HG03108 (cell line): ENCODE measurements around the gene MAML2.

Source experiments
- ATAC-seq: cut with Tn5 transposase; IDR thresholded peaks from one replicate; pipeline ENCODE4 v1.9.1; 2021; ENCODE audit warnings: moderate library complexity; ENCODE audit not compliant: unreplicated experiment

MAML2 gene

DNA sequence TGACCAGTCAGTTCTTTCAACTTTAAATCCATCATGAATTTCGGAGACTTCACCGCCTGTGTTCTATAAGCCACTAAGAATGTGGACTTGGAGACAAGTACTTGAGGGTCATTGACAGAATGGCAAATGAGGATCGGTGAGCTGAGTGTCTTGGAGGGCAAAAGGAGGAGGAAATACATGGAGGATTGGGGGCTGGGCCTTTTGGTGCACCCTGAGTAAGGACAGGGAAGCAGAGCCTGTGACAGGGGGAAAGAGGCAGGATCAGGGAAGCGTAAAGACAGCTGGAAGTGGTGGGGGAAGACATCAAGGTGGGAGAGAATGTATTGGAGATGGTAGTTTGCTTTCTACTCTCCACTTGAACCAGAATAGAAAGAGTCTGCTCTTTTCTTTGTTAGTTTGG is 348.7 kb downstream of the MAML2 start:
- ATAC-seq = no peak

DNA sequence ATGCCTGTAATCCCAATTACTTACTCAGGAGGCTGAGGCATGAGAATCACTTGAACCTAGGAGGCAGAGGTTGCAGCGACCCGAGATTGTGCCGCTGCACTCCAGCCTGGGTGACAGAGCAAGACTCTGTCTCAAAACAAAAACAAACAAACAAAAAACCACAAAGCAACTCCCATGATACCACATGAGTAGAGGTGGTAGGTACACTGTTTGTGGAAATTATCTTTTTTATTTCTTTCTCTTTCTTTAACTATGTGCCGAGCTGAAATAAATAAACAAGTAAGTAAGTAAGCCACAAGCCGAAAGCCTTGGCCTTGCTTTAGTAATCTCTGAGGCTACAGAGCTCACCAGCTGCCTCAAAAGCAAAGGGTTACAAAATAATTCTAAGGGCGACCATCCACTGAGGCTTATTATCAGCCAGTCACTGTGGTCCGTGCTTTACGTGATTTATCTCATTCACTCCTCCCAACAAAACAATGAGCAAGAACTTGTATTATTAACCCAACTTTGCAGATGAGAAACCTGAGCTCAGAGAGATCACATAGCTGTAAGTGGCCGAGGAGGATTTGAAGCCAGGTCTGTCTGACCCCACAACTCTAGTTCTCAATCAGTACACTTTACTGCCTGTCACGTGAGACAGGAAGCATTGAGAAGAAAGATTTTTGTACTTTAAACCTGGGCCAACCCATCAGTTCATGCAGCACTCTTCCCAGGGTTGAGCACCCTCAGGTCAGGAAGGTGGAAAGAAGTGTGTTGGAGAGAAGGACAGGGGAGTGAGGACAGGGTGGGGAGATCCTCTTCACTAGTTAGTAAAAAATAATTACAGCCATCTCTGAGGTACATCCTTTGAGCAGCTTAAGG is 349.3 kb downstream of the MAML2 start:
- ATAC-seq = no peak

DNA sequence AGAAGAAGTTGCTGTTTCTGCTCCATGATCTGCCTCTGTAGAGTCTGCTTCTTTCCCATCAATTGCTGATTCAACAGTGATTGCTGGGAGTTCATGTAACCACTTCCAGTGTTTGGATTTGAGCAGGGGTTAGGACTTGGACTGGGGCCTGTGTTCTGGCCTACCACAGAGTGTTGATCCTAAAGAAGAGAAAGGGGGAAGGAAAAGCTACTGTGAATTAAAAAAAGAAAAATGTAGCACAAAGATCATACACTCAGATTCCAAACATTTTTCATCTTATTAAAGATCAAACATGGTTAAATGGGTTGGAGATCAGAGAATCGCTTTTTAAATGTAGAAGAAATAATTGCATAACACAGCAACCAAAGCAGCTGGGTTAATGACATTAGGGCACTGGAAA is 351.4 kb downstream of the MAML2 start:
- ATAC-seq = no peak

DNA sequence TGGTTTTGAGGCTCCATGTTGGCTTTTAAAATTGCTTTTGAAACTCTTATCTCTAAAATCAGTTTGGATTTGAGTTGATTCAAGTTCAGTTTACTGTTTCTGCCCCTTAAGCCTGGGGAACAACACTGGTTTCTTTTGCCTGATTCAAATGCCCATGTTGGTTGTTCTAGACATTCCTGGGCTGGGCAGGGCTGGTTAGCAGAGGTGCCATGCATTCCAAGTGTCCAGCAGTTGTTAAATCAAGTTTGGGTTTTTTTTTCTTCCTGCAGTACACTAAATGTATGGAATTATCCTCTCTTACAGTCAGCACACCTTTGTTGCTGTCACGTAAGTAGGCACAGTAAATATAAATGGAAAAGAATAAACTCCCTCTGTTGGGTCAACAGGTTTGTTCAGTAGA is 351.9 kb downstream of the MAML2 start:
- no peak for ATAC-seq

DNA sequence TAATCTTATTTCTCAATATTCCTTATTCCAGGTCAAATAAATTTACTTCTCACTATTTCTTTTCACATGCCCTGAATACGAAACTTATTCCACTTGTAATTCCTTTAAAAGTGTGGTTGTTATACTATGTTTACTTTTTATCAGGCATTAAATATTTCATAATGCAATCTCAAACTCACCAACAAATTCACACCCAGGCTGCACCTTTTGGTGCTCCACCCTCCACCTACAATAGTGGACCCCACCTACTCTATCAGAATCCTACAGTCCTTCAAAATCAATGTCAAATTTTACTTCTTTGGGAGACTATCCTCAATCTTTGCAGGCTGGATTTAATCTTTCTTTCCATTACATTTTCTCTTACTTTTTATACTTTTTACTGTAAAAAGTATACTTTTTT is 353.2 kb downstream of the MAML2 start:
- ATAC-seq = no peak

DNA sequence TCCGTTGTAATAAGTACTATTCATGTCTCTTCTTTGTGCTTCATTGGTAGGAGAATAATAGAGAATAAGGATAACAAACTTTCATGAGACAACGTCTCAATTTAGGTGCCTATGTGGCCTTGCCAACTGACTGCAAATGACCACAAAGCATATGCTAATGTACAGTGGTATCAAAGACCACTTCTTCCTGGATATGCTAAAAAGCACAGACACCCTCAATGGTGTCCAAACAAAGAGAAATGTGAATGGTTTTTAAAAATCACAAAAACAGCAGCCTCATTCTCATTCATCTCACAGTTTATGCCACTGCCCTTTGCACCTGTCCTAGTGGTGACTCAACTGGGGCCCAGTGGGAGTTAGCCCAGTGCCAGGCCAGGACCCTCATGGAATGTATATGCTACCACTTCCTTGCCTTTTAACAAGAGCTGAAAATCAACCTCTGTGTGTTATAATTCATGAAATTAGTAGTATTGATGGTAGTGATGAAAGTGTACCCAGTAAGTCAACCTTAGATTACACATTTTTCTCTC is 353.9 kb downstream of the MAML2 start:
- ATAC-seq = no peak

DNA sequence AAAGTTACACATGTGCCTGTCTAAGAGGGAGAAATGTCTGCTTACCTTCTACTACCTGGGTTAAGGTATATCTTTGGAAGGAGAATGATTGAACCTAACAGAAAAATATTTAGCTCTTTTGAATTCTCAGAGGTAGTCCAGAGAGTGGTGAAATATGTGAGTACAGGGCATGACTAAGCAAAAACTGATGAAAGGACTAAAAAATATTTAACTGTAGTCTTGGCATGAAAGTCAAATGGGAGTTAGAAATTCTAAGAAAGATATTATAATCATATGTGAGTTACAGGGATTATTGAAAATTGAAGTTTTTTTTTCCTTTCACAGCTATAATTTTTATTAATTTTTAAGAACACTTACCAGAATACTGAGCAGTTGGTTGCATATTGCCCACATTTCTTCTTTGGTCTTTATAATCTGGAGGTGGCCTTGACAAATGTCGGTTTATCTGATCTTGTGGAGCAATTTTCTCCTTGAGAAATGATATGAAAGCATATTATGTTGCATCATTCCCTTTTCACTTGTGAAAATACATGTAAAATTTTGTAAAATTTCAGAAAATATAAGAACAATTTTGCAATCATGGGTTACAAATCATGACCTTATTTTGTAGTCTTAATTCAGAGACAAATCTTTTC is 357.7 kb downstream of the MAML2 start:
- ATAC-seq = no peak

DNA sequence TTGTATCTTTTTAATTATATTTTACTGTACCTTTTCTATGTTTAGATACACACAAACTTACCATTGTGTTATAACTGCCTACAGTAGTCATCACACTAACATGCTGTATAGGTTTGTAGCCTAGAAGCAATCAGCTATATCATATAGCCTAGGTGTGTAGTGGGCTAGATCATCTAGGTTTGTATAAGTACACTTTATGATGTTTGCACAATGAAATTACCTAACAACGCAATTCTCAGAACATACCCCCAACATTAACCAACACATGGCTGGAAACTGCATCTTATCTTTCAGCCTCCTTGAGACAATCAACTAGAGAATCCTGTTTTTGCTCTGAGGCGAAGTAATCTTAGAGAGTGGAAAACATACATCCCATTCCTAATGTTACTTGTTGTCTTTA is 358.9 kb downstream of the MAML2 start:
- ATAC-seq = no peak

DNA sequence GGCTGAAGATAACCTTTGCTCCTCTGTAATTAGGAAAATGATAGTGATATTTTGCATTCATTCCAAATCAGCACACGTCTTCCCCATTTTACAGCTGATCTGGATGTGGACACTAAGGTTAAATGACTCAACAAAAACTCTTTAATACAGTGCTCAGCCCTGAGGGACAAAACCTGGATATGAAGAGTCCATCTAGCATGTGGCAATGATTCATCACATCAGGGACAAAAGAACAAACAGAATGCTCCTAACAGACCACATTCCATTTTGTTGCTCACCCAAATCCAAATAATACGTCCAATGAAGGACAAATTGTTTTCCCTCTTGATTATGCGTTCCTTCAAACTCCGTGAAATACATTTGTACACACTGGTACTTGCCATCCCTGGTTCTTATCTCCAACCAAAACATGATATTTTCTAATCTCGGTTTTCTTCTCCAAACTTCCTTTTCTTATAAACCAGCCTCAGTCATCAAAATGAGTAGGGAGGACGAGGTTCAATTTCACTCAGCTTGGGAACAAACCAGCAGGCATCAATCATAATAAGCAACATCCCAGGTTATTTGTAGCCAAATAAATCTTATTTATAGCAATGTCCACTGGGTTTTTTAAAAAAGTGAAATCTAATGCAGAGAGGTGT is 365.3 kb downstream of the MAML2 start:
- ATAC-seq = no peak

DNA sequence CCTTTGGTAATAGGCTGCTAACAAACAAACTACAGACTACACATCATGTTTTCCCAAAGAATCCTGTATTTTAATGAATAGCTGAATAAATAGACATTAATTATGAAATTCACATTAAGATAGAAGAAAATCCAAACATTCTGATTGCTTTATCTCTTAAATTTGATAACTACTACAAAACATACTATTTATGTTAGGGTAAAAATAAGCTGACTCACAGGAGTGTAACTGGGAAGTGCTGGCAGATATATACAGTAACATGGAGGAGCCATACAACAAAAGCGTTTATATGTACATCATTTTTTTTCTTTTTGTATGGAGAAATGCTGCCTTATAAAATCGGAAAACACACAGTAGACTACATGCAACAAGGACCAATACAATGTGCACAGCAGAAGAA is 366.4 kb downstream of the MAML2 start:
- ATAC-seq = no peak

DNA sequence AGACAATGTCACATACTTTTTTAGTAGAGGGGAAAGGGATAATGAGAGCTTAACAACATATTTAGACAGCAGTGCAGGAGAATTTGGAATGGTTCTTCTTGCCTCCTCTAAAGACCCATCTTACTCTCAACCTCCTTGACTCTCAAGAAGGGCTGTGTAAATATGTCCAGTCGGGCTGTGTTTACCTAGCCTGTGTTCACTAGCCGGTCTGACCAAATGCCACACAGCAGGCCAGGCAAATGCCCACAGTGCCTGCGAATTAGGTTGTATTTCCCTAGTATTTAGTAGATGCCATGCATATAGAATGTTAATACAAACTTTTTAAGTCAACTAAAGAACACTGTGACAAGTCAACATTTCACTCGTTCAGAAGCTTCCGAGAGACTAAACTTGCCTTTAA is 367.7 kb downstream of the MAML2 start:
- ATAC-seq = no peak

DNA sequence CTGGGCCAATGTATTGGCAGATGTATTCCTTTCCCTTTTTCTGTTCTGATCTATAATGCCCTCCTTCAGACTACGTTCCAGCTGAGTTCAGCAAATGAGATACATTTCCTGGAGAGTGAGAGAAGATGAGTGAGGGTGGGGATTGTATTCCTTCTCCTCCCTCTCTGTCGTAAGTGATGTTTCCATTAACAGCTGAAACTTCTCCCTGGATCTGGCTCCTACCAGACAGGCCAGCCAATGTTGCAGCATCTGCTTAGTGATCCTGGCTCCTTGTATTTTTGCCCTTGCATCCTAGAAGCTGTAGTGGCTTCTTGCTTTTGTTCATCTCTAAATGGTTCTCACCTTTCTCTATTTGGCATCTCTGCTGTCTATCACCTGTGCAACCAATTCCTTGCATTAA is 370.9 kb downstream of the MAML2 start:
- ATAC-seq = no peak

DNA sequence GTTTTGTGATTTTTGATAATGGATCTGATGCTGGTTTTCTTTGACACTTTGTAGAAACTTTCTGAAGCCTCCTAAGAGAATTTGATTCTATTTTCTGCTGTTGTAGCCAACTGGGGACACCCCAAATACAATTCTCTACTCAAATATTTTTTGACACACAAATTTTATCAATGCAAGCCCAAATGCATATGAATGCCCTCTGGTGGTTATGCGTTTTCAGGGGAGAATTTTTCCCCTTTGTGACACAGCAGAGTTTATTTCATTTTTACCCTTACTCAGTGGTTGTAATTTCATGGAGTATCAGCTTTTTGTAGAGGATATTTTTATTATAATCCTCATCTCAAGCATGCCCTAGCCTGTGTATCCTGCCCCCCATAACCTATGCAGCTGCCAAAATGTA is 374.4 kb downstream of the MAML2 start:
- ATAC-seq = no peak

DNA sequence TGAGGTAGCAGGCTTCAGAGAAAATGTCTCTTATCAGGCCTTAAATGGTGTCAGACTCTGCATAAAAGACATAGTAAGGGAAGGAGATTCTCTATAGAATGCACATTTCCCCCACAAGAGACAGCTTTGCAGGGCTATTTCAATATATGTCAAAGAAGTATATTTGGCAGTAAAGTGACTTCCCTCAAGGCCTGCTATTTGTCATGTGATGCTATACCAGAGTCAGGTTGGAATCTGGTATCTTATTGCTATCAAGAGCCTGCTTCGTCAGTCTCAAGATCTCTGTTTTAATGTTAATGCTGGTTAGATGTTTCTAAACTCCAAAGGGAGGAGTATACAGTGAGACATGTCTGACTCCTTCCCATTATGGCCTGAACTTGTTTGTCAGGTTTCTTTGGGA is 378.7 kb downstream of the MAML2 start:
- ATAC-seq = no peak

DNA sequence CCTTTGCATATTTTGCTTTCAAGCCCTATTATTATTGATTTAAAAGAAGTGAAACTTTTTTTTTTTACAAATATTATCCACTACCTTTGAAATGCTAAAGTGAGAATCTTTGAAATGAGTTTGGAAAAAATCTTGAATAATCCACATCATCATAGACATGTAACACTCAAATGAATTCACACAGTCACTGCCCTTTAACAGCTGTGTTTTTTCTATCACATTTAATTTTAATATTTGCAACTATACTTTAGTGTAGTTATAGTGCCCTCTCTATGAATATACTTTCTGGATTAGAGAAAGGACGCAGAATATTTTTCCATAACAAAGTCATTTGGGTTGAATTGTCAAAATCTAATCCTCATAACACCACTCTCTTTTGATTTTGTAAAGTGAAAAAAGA is 381.2 kb downstream of the MAML2 start:
- ATAC-seq = no peak

DNA sequence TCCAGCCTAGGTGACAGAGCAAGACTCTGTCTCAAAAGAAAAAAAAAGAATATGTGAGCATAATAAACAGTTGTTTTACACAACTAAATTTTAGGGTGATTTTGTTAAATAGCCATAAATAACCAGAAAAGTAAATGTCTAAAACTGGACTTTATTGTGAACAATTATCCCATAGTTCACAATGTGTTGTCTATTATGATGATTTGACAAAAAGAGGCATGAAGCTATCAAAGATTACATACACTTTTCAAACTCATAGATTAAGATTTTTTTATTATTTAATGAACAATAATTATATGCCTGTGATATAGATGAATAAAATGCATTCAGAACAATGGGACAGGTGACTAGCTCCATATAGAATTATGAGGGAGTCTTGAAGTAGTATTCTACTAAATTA is 392.1 kb downstream of the MAML2 start:
- no peak for ATAC-seq

DNA sequence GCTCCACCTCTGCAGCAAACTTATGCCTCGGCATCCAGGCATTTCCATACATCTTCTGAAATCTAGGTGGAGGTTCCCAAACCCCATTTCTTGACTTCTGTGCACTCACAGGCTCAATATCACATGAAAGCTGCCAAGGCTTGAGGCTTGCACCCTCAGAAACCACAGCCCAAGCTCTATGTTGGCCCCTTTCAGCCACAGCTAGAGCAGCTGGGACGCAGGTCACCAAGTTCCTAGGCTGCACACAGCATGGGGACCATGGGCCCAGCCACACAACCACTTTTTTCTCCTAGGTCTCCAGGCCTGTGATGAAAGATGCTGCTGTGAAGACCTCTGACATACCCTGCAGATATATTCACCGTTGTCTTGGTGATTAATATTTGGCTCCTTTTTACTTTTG is 394.4 kb downstream of the MAML2 start:
- no peak for ATAC-seq

DNA sequence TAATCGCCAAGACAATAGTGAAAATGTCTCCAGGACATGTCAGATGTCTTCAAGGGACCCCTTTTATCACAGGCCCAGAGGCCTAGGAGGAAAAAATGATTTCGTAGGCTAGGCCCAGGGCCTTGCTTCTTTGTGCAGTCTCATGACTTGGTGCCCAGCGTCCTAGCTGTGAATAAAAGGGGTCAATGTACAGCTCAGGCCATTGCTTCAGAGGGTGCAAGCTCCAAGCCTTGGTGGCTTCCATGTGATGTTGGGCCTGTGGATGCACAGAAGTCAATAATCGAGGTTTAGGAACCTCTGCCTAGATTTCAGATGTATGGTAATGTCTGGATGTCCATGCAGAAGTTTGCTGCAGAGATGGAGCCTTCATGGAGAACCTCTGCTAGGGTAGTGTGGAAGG is 398.4 kb downstream of the MAML2 start:
- no peak for ATAC-seq

DNA sequence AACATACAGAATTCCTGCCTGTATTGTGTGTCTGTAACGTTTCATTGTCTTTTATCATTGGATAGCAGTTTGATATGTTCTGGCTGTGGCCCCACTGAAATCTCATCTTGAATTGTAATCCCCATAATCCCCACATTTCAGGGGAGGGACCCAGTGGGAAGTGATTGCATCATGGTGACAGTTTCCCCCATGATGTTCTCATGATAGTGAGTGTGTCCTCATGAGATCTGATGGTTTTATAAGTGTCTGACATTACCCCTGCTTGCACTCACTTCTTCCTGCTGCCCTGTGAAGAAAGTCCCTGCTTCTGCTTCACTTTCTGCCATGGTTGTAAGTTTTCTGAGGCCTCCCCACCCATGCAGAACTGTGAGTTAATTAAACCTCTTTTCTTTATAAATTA is 399.4 kb downstream of the MAML2 start:
- ATAC-seq = no peak

DNA sequence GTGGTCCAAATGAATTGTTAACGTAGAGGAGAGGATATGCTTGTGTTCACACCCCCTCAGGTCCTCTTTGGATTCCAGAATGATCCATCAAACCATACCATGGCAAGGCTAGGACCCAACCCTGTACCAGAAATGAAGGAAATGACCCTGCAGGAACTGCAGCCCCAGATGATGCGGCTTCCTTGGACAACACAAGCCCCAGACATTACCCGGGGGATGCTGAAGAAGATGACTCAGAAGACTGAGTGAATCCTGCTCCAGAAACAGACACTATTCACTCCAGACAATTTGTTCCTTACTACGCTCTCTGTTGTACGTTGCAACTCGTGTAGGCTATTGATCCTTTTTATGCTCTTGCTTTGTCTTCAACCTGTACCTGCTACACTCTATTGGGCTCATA is 403.9 kb downstream of the MAML2 start:
- ATAC-seq = no peak

DNA sequence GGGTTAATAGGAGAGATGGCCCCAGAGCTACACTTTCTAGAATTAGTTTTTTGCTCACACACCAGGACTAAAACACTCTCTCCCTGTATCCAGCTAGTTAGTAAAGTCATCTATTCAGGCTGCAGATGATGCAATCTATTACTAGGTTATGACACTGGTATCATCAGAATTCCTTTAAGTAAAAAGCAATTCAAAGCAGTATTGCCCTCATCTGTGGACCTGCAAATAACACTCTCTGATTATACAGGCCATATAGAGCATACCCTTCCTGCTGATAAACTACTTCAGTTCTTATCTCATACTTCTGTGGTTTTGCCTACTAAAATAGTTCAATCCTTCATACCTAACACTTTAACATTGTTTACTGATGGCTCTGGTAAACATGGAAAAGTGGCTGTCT is 405.6 kb downstream of the MAML2 start:
- no peak for ATAC-seq

DNA sequence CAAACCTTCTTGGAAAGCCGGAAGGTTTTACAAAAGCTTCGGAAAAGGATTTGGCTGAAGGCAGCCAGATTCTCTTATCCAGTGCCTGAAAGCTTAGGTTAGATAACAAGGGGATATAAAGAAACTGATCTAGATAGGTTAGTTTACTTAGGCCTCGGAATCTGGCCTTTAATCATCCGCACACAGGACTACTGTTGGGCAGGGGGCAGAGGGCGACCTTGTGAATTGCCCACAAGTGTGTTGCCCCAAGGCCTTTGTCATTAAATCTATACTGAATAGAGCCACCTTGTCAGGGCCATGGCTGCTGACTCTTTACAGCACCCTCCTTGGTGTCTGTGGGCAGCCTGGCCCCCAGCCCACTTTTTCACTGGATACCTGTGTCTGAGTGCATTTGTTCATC is 409.4 kb downstream of the MAML2 start:
- ATAC-seq = no peak
